Endothelial cell (in vitro differentiated cells): ENCODE data around the gene C9orf152. TPM values are rescaled to one million over a fixed set of nuclear protein-coding genes. Genes with fewer than 3 reads are reported as not detected.

Experiments used
- DNase-seq: peaks from one replicate; pipeline ENCODE4 v3.0.0; 2021; ENCODE audit warnings: low spot score
- H3K27ac Mint-ChIP-seq: one replicate; pipeline ENCODE4 v1.8.0; 2021; ENCODE audit warnings: mixed read lengths, inconsistent platforms; ENCODE audit not compliant: unreplicated experiment
- H3K27me3 Mint-ChIP-seq: one replicate; pipeline ENCODE4 v1.8.0; 2021; ENCODE audit warnings: mild to moderate bottlenecking, moderate library complexity, mixed read lengths, inconsistent platforms; ENCODE audit not compliant: unreplicated experiment
- H3K36me3 Mint-ChIP-seq: one replicate; pipeline ENCODE4 v1.8.0; 2021; ENCODE audit warnings: mild to moderate bottlenecking, low read depth, mixed read lengths, inconsistent platforms; ENCODE audit not compliant: unreplicated experiment
- H3K4me1 Mint-ChIP-seq: one replicate; pipeline ENCODE4 v1.8.0; 2021; ENCODE audit warnings: mild to moderate bottlenecking, mixed read lengths, inconsistent platforms; ENCODE audit not compliant: unreplicated experiment
- H3K4me3 Mint-ChIP-seq: one replicate; pipeline ENCODE4 v1.8.0; 2021; ENCODE audit warnings: mild to moderate bottlenecking, mixed read lengths, inconsistent platforms; ENCODE audit not compliant: unreplicated experiment
- H3K9me3 Mint-ChIP-seq: one replicate; pipeline ENCODE4 v1.8.0; 2021; ENCODE audit warnings: mixed read lengths, inconsistent platforms; ENCODE audit not compliant: unreplicated experiment
- CTCF ChIP-seq: fragments of 200-600 bp; sonication (generic); IDR thresholded peaks from one replicate; pipeline ENCODE4 v1.5.0; 2021; ENCODE audit warnings: antibody characterized with exemption; ENCODE audit not compliant: unreplicated experiment
- total RNA-seq: library from RNA; stranded (reverse); fragmentation: NEBNext Ultra II Directional; extraction: Animal tissue kit (Norgen Biotek cat#: 25700); gene quantifications from one replicate; pipeline ENCODE4 v1.2.1, GENCODE V29; 2021; ENCODE audit not compliant: unreplicated experiment

The C9orf152 gene
- total RNA-seq, 1 donor from 2014 or later: not detected

- no peaks in the 10 kb centered on the region for H3K27me3 Mint-ChIP-seq
- no peak overlapping the region for H3K4me3 Mint-ChIP-seq
- H3K27ac Mint-ChIP-seq: no peak overlapping the region
- TF ChIP-seq CTCF: no peak
- no peaks in the 10 kb centered on the region for H3K4me1 Mint-ChIP-seq
- no peaks in the 10 kb centered on the region for H3K9me3 Mint-ChIP-seq
- no peak for DNase-seq
- H3K36me3 Mint-ChIP-seq: peaks cover 2% of the 10 kb centered on the region
These were observed 33.4 kb upstream of the C9orf152 start for GRCh38 chr9:110241260-110241857.

GRCh38 chr9:110240198-110240597 lies 32.2 kb upstream of the C9orf152 start:
- Mint-ChIP-seq H3K27me3 (no peaks in the 10 kb centered on the region), H3K36me3 (no peaks in the 10 kb centered on the region), H3K27ac (no peak overlapping the region), H3K4me3 (no peak overlapping the region), H3K9me3 (no peaks in the 10 kb centered on the region), H3K4me1 (no peaks in the 10 kb centered on the region)
- no peak for DNase-seq
- no peak for TF ChIP-seq CTCF

GRCh38 chr9:110228321-110228720 lies 20.4 kb upstream of the C9orf152 start:
- TF ChIP-seq CTCF: no peak
- Mint-ChIP-seq H3K27me3 (peaks cover 2% of the 10 kb centered on the region), H3K27ac (no peak overlapping the region), H3K9me3 (no peaks in the 10 kb centered on the region), H3K36me3 (no peaks in the 10 kb centered on the region), H3K4me1 (peaks cover 5% of the 10 kb centered on the region), H3K4me3 (no peak overlapping the region)
- DNase-seq: no peak

- TF ChIP-seq CTCF: no peak
- H3K27ac Mint-ChIP-seq: no peak overlapping the region
- DNase-seq: no peak
- peaks cover 4% of the 10 kb centered on the region for H3K27me3 Mint-ChIP-seq
- H3K9me3 Mint-ChIP-seq: no peaks in the 10 kb centered on the region
- no peak overlapping the region for H3K4me3 Mint-ChIP-seq
- no peaks in the 10 kb centered on the region for H3K36me3 Mint-ChIP-seq
- peaks cover 5% of the 10 kb centered on the region for H3K4me1 Mint-ChIP-seq
These were observed 16.6 kb upstream of the C9orf152 start for GRCh38 chr9:110224583-110224982.

- peaks cover 4% of the 10 kb centered on the region for H3K27me3 Mint-ChIP-seq
- no peak for TF ChIP-seq CTCF
- no peak overlapping the region for H3K4me3 Mint-ChIP-seq
- no peaks in the 10 kb centered on the region for H3K9me3 Mint-ChIP-seq
- no peak overlapping the region for H3K27ac Mint-ChIP-seq
- H3K4me1 Mint-ChIP-seq: peaks cover 6% of the 10 kb centered on the region
- H3K36me3 Mint-ChIP-seq: no peaks in the 10 kb centered on the region
- no peak for DNase-seq
These were observed 12.8 kb upstream of the C9orf152 start for GRCh38 chr9:110220809-110221208.
